ENCODE data around the gene FAM118B.
"Not testable (repeated sequence)": the region's sequence is repeated elsewhere in the genome, so short reads cannot be mapped to it uniquely, and the experiment has no call there.

Gene FAM118B

DNA sequence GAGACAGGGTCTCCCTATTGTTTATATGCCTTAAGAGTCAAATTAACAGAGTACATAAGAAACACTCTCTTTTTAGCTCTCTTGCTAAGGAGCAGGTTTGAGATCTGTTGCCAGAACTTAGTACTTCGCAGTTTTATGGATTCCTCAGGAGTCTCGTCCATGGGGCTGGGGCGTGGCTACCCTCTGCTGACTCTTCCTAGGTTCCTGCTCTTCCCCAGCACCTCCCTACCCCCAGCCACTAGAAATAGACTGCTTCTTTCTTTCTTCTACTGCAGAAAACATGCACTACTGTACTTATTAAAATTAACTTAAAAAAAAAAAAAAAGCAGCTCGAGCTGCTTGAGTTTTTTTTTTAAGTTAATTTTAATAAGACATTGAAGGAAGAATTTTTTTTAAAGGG, 8.0 kb downstream of the FAM118B start:
- DNase-seq, result no peak

DNA sequence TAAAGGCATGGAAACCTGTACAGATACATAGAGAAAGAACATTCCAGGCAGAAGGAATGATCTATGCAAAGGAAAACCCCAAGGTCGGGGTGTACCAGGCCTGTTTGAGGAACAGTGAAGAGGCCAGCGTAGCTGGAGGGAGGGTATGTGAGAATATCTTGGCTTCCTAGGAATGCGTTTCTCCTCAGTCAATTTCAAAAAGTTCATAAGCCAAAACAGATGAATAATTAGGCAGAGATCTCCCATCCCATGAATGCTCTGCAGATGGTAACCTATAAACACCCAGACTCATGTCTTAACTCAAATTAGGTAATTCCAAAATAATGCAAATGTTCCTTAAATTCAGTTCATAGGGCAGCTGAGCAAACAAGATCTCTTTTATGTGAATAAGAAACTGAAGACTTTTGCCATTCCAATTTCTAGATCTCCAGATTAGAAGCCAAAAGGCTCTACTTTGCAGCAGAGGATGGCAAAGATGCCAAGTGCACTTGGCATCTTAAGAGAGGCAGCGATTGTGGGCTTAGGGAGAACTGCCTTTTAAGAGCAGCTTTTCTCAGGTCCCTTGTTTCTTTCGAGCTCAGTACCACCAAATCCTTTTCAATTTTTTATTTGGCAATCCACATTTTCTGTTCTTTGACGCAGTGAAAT, 13.2 kb downstream of the FAM118B start:
- DNase-seq, result no peak

DNA sequence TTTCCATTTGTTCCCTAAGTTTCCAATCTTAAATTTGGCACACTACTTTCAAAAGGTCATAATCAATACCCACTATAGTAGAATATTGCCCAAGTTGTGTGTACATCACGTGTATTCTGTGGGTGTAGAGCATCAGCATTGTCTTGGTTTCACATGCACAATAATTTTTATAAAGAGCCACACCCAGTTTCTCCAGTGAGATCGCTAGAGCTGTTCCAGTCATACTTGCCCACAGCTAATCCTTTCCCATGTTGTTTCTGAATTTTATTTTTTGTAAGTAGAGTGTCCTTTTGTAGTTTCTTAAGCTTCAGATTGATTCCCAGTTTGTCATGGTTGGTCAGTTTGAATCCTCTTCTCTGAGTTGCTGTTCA, 13.7 kb downstream of the FAM118B start:
- no peak for DNase-seq

DNA sequence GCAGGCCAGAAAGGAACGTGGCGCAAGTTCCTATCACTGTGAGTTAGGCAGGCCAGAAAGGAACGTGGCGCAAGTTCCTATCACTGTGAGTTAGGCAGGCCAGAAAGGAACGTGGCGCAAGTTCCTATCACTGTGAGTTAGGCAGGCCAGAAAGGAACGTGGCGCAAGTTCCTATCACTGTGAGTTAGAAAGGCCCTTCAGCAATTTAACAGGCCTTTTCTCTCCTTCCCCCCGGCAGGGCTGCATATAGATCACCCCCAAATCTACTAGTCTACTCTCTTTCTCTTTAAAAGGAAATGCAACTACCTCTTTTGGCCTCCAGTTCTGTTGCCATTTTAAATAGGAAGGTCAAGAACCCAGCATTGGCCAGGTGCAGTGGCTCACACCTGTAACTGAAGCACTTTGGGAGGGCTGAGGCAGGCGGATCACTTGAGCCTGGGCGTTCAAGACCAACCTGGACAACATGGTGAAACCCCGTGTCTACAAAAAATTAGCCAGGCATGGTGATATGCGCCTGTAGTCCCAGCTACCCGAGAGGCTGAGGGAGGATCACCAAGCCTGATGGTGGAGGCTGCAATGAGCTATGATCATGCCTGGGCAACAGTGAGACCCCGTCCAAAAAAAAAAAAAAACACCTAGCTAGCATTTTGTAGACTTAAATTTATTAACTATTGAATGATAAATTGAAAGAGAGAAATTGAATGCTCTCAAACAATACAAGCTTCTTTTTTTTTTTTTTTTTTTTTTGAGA, 14.9 kb downstream of the FAM118B start:
- DNase-seq, result no peak

DNA sequence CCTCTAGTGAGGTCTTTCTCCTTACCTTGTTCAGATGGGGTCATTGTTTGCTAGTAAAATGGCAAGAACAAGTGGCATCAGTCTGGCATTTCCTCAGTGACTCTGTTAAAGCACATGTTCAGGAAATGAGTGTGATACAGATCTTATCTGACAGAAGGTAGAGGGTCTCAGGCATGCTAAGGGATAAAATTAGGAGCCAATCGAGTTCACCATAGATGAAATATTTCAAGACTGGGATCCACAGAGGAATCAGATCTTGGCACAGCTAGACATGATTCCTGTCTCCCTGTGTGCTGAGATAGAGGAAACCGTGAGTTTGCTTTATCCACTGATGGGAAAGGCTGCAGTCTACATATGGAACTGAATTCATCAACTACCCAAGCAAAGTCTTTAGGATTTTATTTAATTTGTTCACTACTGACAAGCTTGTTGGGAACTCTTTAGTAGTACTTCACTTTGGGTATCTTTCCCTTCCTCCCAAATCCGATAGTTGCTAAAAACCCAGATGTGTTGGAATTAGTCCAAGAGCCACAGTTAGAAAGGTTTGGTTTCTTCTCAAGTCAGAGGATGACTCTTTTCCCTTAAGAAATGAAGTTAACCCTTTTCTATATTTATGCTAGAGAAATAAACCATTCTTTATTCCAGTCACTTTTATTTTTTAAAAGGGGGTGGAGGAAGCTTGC, 18.4 kb downstream of the FAM118B start:
- no peak for DNase-seq

DNA sequence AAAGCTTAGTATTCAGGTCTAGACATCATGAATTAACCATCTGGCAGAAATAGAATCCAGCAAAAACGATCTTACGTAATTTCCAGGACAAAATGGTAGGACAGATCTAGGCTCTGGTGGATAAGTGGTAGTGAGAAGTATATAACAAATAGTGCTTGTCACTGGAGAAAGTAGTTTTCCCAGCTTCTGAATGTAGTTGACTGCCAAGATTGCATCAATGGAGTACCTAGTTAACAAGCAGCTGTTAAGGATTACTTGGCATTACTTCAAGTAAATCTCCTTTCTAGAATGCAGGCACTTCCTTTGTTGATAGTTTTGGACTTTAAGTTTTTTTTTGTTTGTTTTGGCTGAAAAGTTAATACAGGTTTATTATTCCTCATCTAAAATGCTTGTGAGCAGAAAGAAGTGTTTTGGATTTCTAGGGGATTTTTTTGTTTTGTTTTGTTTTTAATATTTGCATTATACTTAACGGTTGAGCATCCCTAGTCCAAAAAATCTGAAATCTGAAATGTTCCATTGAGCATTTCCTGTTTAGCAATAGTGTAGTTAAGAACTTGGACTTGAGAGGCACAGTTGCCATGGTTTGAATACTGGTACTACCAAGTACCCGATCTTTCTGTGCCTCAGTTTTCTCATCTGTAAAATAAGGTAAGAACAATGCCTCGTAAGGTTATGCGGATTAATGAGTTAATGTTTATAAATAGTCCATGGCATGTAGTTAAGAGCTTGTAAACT, 20.3 kb downstream of the FAM118B start:
- DNase-seq, result no peak

DNA sequence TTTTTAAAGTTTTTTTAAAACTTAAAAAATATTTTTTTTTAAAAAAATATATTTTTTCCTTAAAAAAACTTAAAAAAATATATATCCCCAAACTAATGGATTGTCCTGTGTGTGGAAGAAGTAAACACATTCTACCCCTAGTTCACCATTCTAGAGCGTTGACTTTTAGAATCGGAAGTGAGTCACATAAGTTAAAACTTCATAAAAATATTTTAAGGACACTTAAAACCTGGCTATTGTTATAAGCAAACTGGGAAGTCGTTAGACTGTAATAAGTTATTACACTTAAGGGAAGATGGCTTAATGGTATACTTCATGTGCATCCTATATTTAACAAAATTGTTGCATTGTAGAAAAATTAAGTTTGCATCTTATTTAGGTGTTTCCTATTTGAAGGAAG, 21.1 kb downstream of the FAM118B start:
- DNase-seq, result no peak

DNA sequence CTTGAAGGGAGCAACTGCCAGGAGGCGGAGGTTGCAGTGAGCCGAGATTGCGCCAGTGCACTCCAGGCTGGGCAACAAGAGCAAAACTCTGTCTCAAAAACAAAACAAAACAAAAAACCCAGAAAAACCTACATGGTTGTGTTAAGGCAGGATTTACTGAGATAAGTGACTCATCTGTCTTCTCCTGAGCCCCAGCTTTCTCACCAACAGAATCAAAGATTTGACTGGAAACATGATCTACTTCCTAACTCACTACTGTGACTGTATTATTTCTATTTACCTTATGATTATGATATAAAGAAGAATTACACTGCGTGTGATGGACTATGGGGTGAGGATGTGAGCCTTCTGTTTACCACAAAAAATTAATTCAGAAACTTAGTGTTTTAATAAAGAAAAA, 21.8 kb downstream of the FAM118B start:
- DNase-seq, result no peak

DNA sequence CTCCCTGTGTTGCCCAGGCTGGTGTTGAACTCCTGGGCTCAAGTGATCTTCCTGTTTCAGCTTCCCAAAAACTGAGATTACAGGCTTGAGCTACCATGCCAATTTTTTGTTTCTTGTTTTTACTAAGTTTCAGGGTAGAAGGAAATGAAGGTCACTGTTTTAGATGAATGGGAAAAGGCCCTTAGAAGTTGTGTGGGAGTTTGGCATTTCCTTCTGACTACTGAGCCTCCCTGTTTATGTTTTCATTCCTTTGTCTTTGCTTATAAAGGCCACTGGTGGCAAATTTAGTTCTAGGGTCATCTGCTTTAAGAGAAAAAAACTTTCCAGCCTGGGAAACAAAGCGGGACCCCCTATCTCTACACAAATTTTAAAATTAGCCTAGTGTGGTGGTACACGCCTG, 35.1 kb downstream of the FAM118B start:
- DNase-seq, result no peak

DNA sequence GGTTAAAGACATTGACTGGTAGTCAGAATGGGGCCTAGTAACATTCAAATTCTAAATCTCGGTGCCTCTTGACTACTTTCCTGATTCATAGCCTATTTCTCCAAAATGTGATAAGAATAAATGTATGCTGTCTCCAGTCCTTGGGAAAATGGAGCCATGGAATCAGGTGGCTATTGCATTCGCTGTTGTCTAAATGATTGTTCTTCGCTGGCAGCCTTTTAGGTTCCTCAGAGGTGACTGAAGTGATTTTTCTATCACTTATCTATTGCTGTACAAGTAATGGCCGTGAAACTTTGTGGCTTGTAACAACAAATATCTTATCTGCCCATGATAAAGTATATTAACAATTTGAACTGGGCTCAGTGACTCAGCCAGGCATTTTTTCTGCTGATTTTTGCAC, 41.7 kb downstream of the FAM118B start:
- no peak for DNase-seq

DNA sequence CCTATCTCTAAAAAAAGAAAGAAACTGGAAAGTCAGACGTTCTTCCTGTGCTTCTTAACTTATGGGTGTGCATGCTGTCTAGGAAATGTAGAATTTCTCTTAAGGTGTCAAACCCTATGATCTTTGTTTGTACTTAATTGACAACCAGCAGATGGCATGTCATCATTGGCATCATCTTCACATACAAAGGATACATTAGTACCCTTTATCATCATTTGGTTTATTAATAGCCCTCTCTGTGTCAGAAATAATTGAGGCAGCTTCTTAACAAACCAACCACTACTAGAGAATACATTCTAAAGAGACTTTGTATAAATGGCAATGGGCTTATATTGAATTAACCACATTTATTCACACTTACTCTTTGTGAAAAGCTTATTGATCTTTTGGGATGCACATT, 43.2 kb downstream of the FAM118B start:
- no peak for DNase-seq

DNA sequence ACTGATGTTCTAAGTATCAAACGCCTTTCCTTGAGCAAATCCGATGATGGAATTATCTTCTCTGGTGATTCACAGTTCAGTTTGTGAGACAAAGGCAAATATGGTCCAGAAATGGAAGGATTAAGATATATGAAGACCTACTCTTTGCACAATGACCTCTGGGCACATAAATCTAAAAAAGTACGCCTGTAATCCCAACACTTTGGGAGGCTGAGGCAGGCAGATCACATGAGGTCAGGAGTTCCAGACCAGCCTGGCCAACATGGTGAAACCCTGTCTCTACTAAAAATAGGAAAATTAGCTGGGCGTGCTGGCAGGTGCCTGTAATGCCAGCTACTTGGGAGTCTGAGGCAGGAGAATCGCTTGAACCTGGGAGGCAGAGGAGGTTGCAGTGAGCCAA, 43.9 kb downstream of the FAM118B start:
- not testable (repeated sequence) for DNase-seq

DNA sequence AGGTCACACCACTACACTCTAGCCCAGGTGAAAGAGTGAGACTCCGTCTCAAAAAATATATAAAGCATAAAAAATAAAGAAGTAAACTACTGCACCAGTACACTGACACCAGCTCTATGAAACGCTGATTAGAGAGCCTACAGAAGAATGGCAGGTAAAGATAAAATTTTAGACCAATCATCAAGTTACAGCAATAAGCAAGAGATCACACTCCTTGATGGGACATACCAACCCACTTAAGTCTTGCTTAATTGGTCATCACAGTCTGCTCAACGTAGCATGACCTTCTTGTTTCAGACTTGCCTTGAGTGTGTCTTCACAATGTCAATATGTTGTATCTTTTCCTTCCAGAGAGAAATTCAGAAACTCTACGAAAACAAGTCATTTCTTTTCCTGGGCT, 44.6 kb downstream of the FAM118B start:
- DNase-seq, result no peak

DNA sequence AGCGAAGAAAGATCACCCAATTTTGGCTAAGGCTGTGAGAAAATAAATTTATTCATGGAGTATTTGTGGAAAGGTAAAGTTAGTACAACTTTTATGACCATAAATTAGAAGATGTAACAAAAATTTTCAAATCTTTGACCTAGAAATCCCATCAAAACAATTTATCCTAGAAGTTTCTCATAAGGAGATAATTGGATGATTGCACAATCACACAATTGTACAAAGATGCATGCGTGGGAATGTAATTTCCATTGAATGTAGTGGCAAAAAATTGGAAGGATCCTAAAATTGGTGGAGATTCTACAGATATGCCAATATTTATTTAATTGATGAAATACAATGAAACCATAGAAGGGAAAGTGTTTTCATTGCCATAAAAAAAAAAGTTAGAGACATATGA, 45.6 kb downstream of the FAM118B start:
- DNase-seq, result no peak

DNA sequence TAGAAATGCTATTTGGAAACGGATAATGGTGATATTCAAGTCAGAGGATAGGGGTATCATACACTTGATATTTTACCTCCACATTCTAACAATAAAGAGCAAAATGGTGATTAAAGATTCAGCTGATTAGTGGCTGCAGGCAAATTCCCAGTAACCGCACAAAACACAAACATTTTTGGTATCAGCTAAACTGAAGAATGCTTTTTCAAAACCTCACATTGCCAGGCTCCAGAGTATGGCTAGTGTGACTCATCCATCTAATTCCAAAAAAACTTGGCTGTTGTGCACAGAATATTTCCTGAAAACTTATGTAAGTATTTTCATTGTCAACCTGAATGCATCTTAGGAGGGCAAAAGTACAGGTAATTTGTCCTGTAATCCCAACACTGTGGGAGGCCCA, 46.2 kb downstream of the FAM118B start:
- no peak for DNase-seq

DNA sequence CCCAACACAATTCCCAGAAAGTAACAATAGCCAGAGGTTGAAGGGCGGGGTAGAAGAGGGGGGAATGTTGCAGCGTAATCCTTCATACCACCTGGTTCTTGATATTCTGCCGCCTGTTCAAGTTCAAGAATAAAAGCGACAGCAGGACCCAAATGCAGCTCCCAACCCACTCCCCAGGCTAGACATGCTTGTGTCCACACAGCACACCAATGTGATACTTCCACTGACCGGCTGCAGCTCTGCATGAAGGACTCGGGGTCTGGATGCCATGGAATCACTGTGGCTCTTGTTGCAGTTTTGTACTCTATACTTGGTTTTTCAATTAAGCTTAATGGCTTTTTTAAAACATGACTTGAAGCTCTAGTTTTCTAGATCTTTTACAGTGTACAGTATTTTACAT, 50.6 kb downstream of the FAM118B start:
- DNase-seq, result no peak

DNA sequence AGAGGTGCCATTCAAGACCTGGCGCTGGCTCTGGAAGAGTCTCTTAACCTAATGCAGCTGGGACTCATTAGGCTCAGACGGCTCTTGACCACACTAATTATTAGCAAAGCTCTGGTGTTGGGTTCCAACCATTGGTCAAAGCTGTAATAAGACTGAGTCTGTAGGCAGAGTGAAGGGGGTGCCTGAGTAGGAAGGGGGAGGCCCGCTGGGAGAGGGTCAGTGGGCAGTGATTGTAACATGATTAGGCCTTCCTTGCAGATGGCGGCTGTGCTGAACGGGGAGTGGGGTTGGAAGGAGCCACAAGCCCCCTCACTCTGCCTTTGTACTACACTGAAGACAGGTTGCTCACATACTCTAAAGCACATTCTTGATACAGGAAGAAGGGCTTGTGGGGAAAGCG, 51.9 kb downstream of the FAM118B start:
- DNase-seq, result no peak

DNA sequence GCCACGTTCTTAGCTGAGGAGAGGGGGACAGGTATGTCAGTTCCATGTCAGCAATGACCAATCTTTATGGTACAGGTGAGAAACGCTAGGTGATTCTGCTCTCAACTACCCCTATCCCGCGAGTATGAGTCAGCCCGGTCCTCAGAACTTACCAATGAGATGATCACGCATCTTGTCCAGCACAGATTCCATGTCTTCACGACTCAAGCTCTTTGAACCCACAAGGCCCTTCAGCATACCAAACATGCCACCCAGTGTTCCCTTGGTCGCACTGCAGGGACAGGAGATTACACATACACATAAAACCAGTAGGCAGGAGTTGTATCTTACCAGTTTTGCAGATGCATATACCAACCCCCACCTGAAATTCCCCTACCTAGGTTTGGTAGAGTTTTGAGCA, 54.2 kb downstream of the FAM118B start:
- no peak for DNase-seq

DNA sequence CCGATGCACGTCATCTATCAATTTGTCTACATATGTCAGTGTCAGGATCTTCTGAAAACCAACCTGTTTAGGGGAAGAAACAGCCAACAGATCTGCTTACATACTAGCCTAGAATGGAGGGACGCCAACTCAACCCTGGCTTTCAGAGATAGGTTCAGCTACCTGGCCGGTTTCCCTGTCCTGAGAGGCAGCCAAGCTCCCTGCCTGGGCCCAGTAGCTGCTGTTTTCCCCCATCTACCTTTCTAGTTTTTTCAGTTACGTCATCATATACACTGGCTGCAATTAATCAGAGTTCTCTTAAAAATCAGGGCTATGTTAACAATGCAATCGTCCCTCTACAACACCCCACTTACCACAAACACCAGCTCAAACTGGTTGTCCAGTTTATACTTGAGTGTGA, 56.1 kb downstream of the FAM118B start:
- no peak for DNase-seq

DNA sequence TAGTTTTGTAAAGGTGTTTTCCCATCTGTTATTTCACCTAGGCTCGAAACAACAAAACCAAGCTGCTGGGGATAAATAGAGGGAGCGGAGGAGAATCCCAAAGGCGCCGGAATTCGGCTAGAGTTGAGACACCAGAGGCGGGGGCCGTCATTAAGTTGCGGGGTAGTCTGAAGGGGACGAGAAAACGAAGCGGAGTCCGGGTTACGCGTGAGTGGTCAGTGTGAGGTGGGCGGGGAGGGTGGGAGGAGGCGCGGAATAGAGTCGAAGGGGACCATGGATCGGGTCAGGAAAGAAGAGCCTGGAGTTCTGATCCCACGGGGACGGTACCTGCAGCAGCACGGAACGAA, 56.8 kb downstream of the FAM118B start:
- DNase-seq, result peak in 1 of 2 donors; percentile 13

DNA sequence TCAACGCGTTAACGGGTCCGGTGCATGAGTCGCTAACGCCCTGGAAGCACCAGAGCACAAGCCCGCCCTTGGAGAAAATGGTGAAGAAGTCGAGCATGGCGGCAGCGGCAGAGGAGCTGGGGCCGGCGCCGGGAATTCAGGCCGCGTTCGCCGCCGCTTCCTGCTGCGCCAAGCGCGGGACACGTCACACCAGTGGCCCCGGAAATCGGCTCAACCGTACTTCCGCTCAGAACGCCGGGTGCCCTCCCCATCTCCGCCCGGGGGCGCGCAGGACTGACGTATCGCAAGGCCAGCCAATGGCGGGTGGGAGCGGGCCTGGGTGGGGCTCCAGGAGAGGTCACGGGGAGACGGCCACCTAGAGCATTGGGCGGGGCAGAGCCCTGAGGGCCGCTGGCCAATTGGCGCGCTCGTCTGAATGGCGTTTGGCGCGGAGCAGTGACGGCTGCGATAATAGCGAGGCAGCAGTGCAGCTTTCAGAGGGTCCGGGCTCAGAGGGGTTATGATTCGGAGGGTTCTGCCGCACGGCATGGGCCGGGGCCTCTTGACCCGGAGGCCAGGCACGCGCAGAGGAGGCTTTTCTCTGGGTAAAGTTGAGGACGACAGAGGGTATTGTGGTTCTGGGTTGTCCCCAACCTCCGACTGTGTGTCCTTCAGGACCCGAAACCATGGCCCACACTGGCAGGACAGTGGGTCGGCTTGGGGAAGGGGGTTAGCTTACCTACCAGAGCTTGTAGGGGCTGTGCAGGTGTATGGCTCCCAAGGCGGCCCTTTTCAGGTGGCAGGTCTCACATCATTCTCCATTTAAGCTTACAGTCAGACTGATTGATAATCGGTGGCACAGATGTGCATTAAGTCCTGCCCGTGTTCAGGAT, 57.4 kb downstream of the FAM118B start, which contains the start of the genes FOXRED1 and SRPRA:
FOXRED1 (plus strand) TSS at position 447 of the 872 bp plus-strand sequence; CDS start at position 500, 53 bp downstream.
SRPRA (minus strand) TSS at position 188 of the 872 bp plus-strand sequence; CDS start at position 97, 91 bp downstream.
- peak; percentile 99 to 100 for DNase-seq

DNA sequence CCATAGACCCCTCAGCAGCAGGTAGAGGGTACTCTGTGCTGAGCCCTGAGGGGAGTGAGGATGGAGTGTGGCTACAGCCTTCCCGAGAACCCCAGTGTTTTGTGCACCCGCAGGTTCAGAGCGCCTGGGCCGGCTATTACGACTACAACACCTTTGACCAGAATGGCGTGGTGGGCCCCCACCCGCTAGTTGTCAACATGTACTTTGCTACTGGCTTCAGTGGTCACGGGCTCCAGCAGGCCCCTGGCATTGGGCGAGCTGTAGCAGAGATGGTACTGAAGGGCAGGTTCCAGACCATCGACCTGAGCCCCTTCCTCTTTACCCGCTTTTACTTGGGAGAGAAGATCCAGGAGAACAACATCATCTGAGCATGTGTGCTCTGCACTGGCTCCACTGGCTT, 65.7 kb downstream of the FAM118B start:
- no peak for DNase-seq
